Measurements from ENCODE around the gene CASS4.
"Not testable (repeated sequence)": the region's sequence is repeated elsewhere in the genome, so short reads cannot be mapped to it uniquely, and the experiment has no call there.

- not testable (repeated sequence) for TF ChIP-seq CTCF (IDR thresholded peaks at IDR 0.05); POLR2A (IDR thresholded peaks at IDR 0.05); EP300 (IDR thresholded peaks at IDR 0.05; ENCODE audit: low read depth)
These were observed 21.7 kb upstream of the CASS4 start for GRCh38 chr20:56390396-56390795.

Data from transverse colon (tissue), 3 donors.